GM23248 (cell line): ENCODE data around the gene GUCY2F. TPM values are rescaled to one million over a fixed set of nuclear protein-coding genes. Genes with fewer than 3 reads are reported as not detected.

ENCODE experiments used
- DNase-seq: peaks from one replicate; pipeline ENCODE4 v3.0.0-alpha.2; 2015
- H2AFZ ChIP-seq: fragments of 200-600 bp; sonication (generic); 2 replicates; pipeline ENCODE4 v1.6.1; 2016; ENCODE audit warnings: antibody characterized with exemption
- H3F3A ChIP-seq: fragments of 200-600 bp; sonication (generic); 2 replicates; pipeline ENCODE4 v1.6.1; 2016; ENCODE audit warnings: mild to moderate bottlenecking, antibody characterized with exemption, mixed run types; ENCODE audit not compliant: insufficient read depth
- H3K27ac ChIP-seq: fragments of 200-600 bp; sonication (generic); 2 replicates; pipeline ENCODE4 v1.5.1; 2016; ENCODE audit warnings: mild to moderate bottlenecking
- H3K27me3 ChIP-seq: fragments of 200-600 bp; sonication (generic); replicated peaks from 2 replicates; pipeline ENCODE4 v1.6.1; 2016; ENCODE audit warnings: mild to moderate bottlenecking; ENCODE audit not compliant: insufficient read depth
- H3K36me3 ChIP-seq: fragments of 200-600 bp; sonication (generic); 2 replicates; pipeline ENCODE4 v1.6.1; 2016; ENCODE audit warnings: low read depth, mild to moderate bottlenecking
- H3K4me1 ChIP-seq: fragments of 200-600 bp; sonication (generic); 2 replicates; pipeline ENCODE4 v1.6.1; 2016; ENCODE audit warnings: mild to moderate bottlenecking; ENCODE audit not compliant: insufficient read depth
- H3K4me2 ChIP-seq: fragments of 200-600 bp; sonication (generic); one replicate; pipeline ENCODE4 v1.6.1; 2016; ENCODE audit warnings: mild to moderate bottlenecking; ENCODE audit not compliant: unreplicated experiment
- H3K4me3 ChIP-seq: fragments of 200-600 bp; sonication (generic); 2 replicates; pipeline ENCODE4 v1.5.1; 2016; ENCODE audit warnings: mild to moderate bottlenecking
- H3K79me2 ChIP-seq: fragments of 200-600 bp; sonication (generic); 2 replicates; pipeline ENCODE4 v1.6.1; 2016; ENCODE audit warnings: mild to moderate bottlenecking; ENCODE audit not compliant: insufficient read depth
- H3K9ac ChIP-seq: fragments of 200-600 bp; sonication (generic); 2 replicates; pipeline ENCODE4 v1.6.1; 2016; ENCODE audit warnings: mild to moderate bottlenecking
- H3K9me2 ChIP-seq: fragments of 200-600 bp; sonication (generic); 2 replicates; pipeline ENCODE4 v1.6.1; 2016; ENCODE audit warnings: mixed run types, mild to moderate bottlenecking, moderate library complexity; ENCODE audit not compliant: insufficient read depth
- H3K9me3 ChIP-seq: fragments of 200-600 bp; sonication (generic); one replicate; pipeline ENCODE4 v1.6.1; 2017; ENCODE audit warnings: low read depth
- H4K20me1 ChIP-seq: fragments of 200-600 bp; sonication (generic); 2 replicates; pipeline ENCODE4 v1.6.0; 2016; ENCODE audit not compliant: insufficient read depth
- EZH2 ChIP-seq: fragments of 200-600 bp; sonication (generic); IDR thresholded peaks from 2 replicates; pipeline ENCODE4 v1.6.1; 2018; ENCODE audit warnings: antibody characterized with exemption, mild to moderate bottlenecking; ENCODE audit not compliant: insufficient read depth, poor library complexity, severe bottlenecking
- EZH2phosphoT487 ChIP-seq: fragments of 200-600 bp; sonication (generic); IDR thresholded peaks from 2 replicates; pipeline ENCODE4 v1.6.1; 2018; ENCODE audit warnings: antibody characterized with exemption, moderate library complexity, mild to moderate bottlenecking, low read depth; ENCODE audit not compliant: insufficient read depth
- WGBS, 2 experiments: methylation state at CpG; one replicate each; pipeline ENCODE4 v1.1.6; 2015 to 2017; ENCODE audit warnings: low lambda C conversion rate in 2 of 2, low coverage in 1 of 2; ENCODE audit errors: missing lambda C conversion rate in 2 of 2; 5-methylcytosine and 5-hydroxymethylcytosine counted together
- in situ Hi-C: fragments of 300-500 bp; cut with MboI; formaldehyde crosslinking; loops from 2 replicates; pipeline ENCODE4 v1.15.0; 2020
- polyA plus RNA-seq: library from polyadenylated mRNA; unstranded; fragments of >200 nt; fragmentation: Nextera tagmentation; extraction: Ambion mirVana; gene quantifications from 2 replicates; pipeline ENCODE4 v1.2.1, GENCODE V29; 2016
- total RNA-seq: library from RNA; depleted of rRNA; stranded (reverse); fragments of >200 nt; shearing (Covaris generic); gene quantifications from 2 replicates; pipeline ENCODE4 v1.2.3, GENCODE V29; 2014

Gene GUCY2F
- total and polyA plus RNA-seq, 2 experiments from 2014 or later, result not detected

DNA sequence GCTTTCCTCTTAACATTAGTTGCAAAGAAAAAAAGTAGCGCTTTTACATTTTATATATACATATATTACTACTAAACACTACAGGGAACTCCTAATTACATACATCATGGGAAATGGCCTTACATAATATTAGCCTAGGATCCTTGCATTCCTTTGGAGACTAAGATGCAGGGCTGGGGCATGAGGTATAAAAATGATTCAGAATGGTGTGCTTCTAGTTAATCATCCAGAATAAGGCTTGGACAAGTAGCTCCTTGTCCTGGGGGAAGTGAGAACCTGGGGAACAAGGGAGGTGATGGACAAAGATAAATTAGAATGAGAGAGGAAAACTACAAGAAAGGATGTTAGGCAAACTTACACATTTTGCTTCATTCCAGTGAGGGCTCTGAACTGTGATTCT lies 3.0 kb upstream of the GUCY2F start:
- WGBS, 2 experiments, result 90 to 96% methylated on average over 1 of the region's 1 CpG
- Histone ChIP-seq H3K27ac (no peak overlapping the region), H3K79me2 (no peaks in the 10 kb centered on the region), H2AFZ (no peak overlapping the region), H3F3A (no peaks in the 10 kb centered on the region), H3K36me3 (no peaks in the 10 kb centered on the region), H4K20me1 (no peaks in the 10 kb centered on the region), H3K4me3 (no peak overlapping the region), H3K27me3 (no peaks in the 10 kb centered on the region), H3K9ac (no peak overlapping the region), H3K4me1 (no peaks in the 10 kb centered on the region), H3K4me2 (no peak overlapping the region), H3K9me3 (no peaks in the 10 kb centered on the region), H3K9me2 (no peaks in the 10 kb centered on the region)
- in situ Hi-C loops, result loop anchor here (10.0 kb wide), 2 partner anchors 150 to 400 kb away; no protein-coding TSS in a partner anchor
- no peak for TF ChIP-seq EZH2
- no peak for DNase-seq

DNA sequence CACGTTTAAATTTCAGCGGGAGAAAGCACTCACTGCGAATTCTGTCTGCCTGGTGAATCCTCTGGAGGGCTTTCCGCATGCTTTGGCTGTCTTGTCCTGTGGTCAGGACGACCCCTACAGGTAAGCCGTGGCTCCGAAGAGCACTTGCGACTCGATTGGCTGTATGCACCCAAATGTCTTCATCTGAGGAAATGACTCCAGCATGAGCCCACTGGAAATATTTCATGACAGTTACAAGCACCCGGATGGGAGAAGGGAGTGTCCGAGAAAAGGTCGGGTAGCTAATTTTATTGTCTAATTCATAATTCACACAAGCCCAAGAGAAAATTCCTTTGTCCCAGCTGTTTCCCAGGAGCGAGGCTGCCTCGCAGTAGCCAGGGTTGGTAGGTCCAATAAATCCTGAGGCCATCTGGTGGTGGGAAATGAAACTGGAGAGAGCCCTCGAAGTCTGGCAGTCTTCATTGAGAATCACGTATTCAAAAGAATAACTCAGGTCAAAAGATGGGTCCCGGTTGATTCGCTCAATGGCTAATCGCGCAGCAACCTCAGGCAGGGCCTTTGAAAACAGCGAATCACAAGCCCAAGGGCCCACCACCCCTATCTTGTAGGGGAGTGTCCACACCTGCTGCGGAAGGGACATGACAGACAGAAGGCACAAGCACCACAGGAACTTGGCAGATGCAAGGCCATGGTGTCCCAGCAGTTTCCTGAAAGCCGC lies 6.6 kb downstream of the GUCY2F start:
- Histone ChIP-seq H4K20me1 (no peaks in the 10 kb centered on the region), H3K27ac (no peak overlapping the region), H3K27me3 (no peaks in the 10 kb centered on the region), H3K36me3 (no peaks in the 10 kb centered on the region), H3K9me3 (no peaks in the 10 kb centered on the region), H3K9me2 (no peaks in the 10 kb centered on the region), H3F3A (peaks cover 6% of the 10 kb centered on the region; the same call in 1 of the 2 replicates), H3K4me2 (peak overlapping the region; percentile 46), H2AFZ (peak overlapping the region; percentile 47; the same call in 1 of the 2 replicates), H3K4me1 (peaks cover 12% of the 10 kb centered on the region), H3K79me2 (no peaks in the 10 kb centered on the region), H3K4me3 (peak overlapping the region; percentile 41), H3K9ac (no peak overlapping the region)
- TF ChIP-seq EZH2phosphoT487 (no peak), EZH2 (no peak)
- WGBS, 2 experiments, result 11 to 22% methylated on average over 12 to 23 of the region's 23 CpGs
- in situ Hi-C loops, result no loop called here
- DNase-seq, result peak; percentile 60

DNA sequence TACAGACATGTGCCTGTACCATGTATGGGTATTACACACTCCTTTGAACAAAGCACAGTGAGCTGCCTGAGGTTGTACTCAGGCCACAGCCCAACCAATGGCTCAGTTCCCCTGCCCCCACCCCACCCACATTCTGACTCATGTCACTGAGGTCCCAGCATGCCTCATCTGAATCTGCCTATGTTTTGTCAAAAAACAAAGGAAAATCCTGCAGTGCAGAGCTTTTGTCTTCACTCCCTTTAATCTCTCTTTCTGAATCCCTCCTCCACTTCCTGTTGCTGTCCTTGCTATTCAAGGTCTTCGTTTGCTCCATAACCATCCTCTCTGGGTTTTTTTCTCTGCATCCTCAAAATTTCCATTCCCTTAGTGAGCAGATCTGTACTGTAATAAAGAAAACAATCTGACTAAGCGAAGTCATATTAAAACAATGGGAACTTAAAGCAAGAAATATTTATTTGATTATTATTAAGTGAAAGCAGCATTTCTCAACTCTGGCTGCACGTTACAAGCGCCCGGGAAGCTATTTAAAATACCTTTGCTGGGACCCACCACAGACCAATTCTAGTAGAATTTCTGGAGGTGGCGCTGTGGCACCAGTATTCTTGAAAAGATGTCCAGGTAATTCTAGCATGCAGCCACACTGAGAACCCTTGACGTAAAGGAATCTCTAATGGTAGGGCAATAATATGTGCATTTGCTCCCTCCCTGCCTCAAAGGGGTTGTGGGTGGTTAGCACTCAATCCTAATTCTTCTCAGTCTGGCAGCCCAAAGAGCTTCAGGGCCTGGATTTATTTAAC lies 8.7 kb downstream of the GUCY2F start:
- H3K9ac ChIP-seq, result peak overlapping the region; percentile 46
- WGBS, 2 experiments, result 45 to 46% methylated on average over 7 of the region's 7 CpGs
- peak; percentile 66 for DNase-seq

DNA sequence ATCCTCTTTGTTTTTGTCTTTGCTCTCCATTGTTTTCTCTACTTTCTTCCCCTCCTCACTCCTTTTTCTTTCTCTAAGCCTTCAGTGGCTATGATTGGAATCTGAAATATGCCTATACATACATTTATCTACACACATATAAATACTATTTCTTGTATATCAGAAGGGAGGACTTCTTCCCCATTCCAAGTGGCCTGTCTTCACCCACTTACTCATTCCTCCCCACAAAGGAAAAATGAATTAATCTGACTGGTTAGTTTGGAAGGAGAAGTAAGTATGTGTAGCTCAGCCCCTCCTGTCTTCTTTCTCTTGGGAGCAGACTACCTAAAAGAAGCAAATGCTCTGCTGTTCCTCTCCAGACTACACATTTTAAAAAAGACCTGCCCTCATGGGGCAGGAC lies 17.7 kb downstream of the GUCY2F start:
- Histone ChIP-seq H3K9ac (no peak overlapping the region), H3K9me2 (no peaks in the 10 kb centered on the region), H3K27me3 (no peaks in the 10 kb centered on the region), H4K20me1 (no peaks in the 10 kb centered on the region), H3K36me3 (no peaks in the 10 kb centered on the region), H3K4me2 (no peak overlapping the region), H3K4me3 (no peak overlapping the region), H3K79me2 (no peaks in the 10 kb centered on the region), H3F3A (no peaks in the 10 kb centered on the region), H3K27ac (no peak overlapping the region), H3K9me3 (no peaks in the 10 kb centered on the region), H2AFZ (no peak overlapping the region), H3K4me1 (no peaks in the 10 kb centered on the region)
- TF ChIP-seq EZH2 (no peak), EZH2phosphoT487 (no peak)
- DNase-seq, result no peak
- in situ Hi-C loops, result no loop called here

More for the DNA sequence above, 8.7 kb downstream of the GUCY2F start:
- peak overlapping the region; percentile 41; the same call in 1 of the 2 replicates for H3K4me3 ChIP-seq
- peak overlapping the region; percentile 53 for H3K27ac ChIP-seq
- peaks cover 12% of the 10 kb centered on the region for H3K4me1 ChIP-seq
- H2AFZ ChIP-seq, result peak overlapping the region; percentile 70
- in situ Hi-C loops, result no loop called here
- peak overlapping the region; percentile 42 for H3K4me2 ChIP-seq
- H3F3A ChIP-seq, result peaks cover 6% of the 10 kb centered on the region; the same call in 1 of the 2 replicates
- no peaks in the 10 kb centered on the region for H3K36me3 ChIP-seq
- TF ChIP-seq EZH2phosphoT487 (no peak), EZH2 (no peak)
- H4K20me1 ChIP-seq, result no peaks in the 10 kb centered on the region
- H3K9me3 ChIP-seq, result no peaks in the 10 kb centered on the region
- H3K27me3 ChIP-seq, result no peaks in the 10 kb centered on the region
- H3K79me2 ChIP-seq, result no peaks in the 10 kb centered on the region
- no peaks in the 10 kb centered on the region for H3K9me2 ChIP-seq
